GM12878 (cell line): ENCODE measurements around the gene FAM200B. TPM values are rescaled to one million over a fixed set of nuclear protein-coding genes. Genes with fewer than 3 reads are reported as not detected.

Source experiments
- CBX3 ChIP-seq: fragments of 200-600 bp; sonication (generic); IDR thresholded peaks from 2 replicates; pipeline ENCODE4 v1.6.1; 2016; ENCODE audit warnings: low read depth, borderline replicate concordance
- CHD2 ChIP-seq: IDR thresholded peaks from 2 replicates; pipeline ENCODE4 v1.6.1; 2011; ENCODE audit warnings: low read depth, low read length, improper control_type of control experiment, borderline replicate concordance
- CHD4 ChIP-seq: fragments of 200-600 bp; sonication (generic); IDR thresholded peaks from 2 replicates; pipeline ENCODE4 v1.6.1; 2016; ENCODE audit warnings: mild to moderate bottlenecking
- CREB1 ChIP-seq: IDR thresholded peaks from 2 replicates; pipeline ENCODE4 v1.6.1; 2012; ENCODE audit warnings: low read depth, mild to moderate bottlenecking, inconsistent platforms
- DPF2 ChIP-seq: fragments of 450-650 bp; IDR thresholded peaks from 2 replicates; pipeline ENCODE4 v1.6.1; 2017; ENCODE audit warnings: mild to moderate bottlenecking
- GABPA ChIP-seq: IDR thresholded peaks from 2 replicates; pipeline ENCODE4 v1.6.1; 2014; ENCODE audit warnings: antibody characterized with exemption, low read depth, mild to moderate bottlenecking, inconsistent platforms
- HDAC2 ChIP-seq: fragments of 200-600 bp; sonication (generic); IDR thresholded peaks from 2 replicates; pipeline ENCODE4 v1.6.1; 2017
- HDGF ChIP-seq: fragments of 450-650 bp; IDR thresholded peaks from 2 replicates; pipeline ENCODE4 v1.6.1; 2016; ENCODE audit warnings: antibody characterized with exemption
- KLF5 ChIP-seq: fragments of 450-650 bp; IDR thresholded peaks from 2 replicates; pipeline ENCODE4 v1.6.1; 2014; ENCODE audit warnings: mild to moderate bottlenecking; ENCODE audit not compliant: partially characterized antibody
- MEF2A ChIP-seq: IDR thresholded peaks from 2 replicates; pipeline ENCODE4 v1.6.1; 2011; ENCODE audit warnings: low read depth, mild to moderate bottlenecking, low read length, moderate library complexity; ENCODE audit not compliant: insufficient read depth
- MXI1 ChIP-seq: fragments of 150-350 bp; IDR thresholded peaks from 2 replicates; pipeline ENCODE4 v1.6.1; 2011; ENCODE audit warnings: low read depth, mild to moderate bottlenecking, inconsistent platforms, low read length, improper control_type of control experiment
- MYC ChIP-seq: IDR thresholded peaks from 2 replicates; pipeline ENCODE4 v1.6.1; 2011; ENCODE audit warnings: mild to moderate bottlenecking, low read length, moderate library complexity, inconsistent platforms; ENCODE audit not compliant: insufficient read depth, insufficient replicate concordance, insufficient read length, severe bottlenecking
- NFXL1 ChIP-seq: fragments of 450-650 bp; IDR thresholded peaks from 2 replicates; pipeline ENCODE4 v1.6.1; 2017; ENCODE audit warnings: antibody characterized with exemption, mild to moderate bottlenecking, borderline replicate concordance
- PAX5 ChIP-seq: IDR thresholded peaks from 2 replicates; pipeline ENCODE4 v1.6.1; 2011; ENCODE audit warnings: low read depth, low read length, borderline replicate concordance
- PAX8 ChIP-seq: fragments of 450-650 bp; IDR thresholded peaks from 2 replicates; pipeline ENCODE4 v1.6.1; 2017; ENCODE audit warnings: mild to moderate bottlenecking, moderate library complexity
- POLR2AphosphoS2 ChIP-seq: IDR thresholded peaks from 2 replicates; pipeline ENCODE4 v1.6.1; 2011; ENCODE audit warnings: low read depth, mild to moderate bottlenecking, low read length, improper control_type of control experiment, moderate library complexity
- POU2F2 ChIP-seq: IDR thresholded peaks from 3 replicates; pipeline ENCODE4 v1.6.1; 2011; ENCODE audit warnings: low read depth, mild to moderate bottlenecking, low read length, borderline replicate concordance
- RAD51 ChIP-seq: fragments of 450-650 bp; IDR thresholded peaks from 2 replicates; pipeline ENCODE4 v1.6.1; 2016; ENCODE audit warnings: moderate library complexity, mild to moderate bottlenecking, inconsistent platforms
- SIN3A ChIP-seq: IDR thresholded peaks from 2 replicates; pipeline ENCODE4 v1.6.1; 2012; ENCODE audit warnings: low read depth, low read length, improper control_type of control experiment
- SP1 ChIP-seq: IDR thresholded peaks from one replicate; pipeline ENCODE4 v1.6.1; 2011; ENCODE audit warnings: low read depth, low read length
- SREBF1 ChIP-seq: IDR thresholded peaks from 2 replicates; pipeline ENCODE4 v1.6.1; 2012; ENCODE audit warnings: mild to moderate bottlenecking, low read length
- SUPT20H ChIP-seq: IDR thresholded peaks from 2 replicates; pipeline ENCODE4 v1.6.1; 2011; ENCODE audit warnings: low read depth, mild to moderate bottlenecking, low read length, moderate library complexity, borderline replicate concordance; ENCODE audit not compliant: control insufficient read depth
- polyA plus RNA-seq, 11 experiments: library from polyadenylated mRNA; depleted of rRNA in 4 of 11; unstranded in 6 of 11; stranded (reverse) in 5 of 11; fragments of >200 nt; fragmentation: Nextera tagmentation in 4 of 11; fragmentation: Illumina TruSeq in 1 of 11; extraction: Ambion mirVana in 4 of 11; extraction: Trizol in 1 of 11; gene quantifications; 1 replicate in 1 of 11; 2 replicates in 10 of 11; pipeline versions ENCODE4 v1.2.1 to v1.2.3, GENCODE V29; 2011 to 2016; ENCODE audit warnings: inconsistent platforms in 2 of 11, missing spikeins in 2 of 11, low read depth in 1 of 11
- total RNA-seq, 4 experiments: library from RNA; depleted of rRNA in 3 of 4; stranded (reverse); fragments of >200 nt in 3 of 4; fragmentation: Illumina TruSeq in 1 of 4; extraction: Trizol in 1 of 4; gene quantifications; 2 replicates each; pipeline versions ENCODE4 v1.2.1 to v1.2.3, GENCODE V29; 2013 to 2021
- TF ChIP-seq, protein P1 (sequence below): fragments of 450-650 bp; IDR thresholded peaks from 2 replicates; pipeline ENCODE4 v1.6.1; 2016; ENCODE audit warnings: mild to moderate bottlenecking, moderate library complexity, borderline replicate concordance
- TF ChIP-seq, protein P2 (sequence below): fragments of 450-650 bp; IDR thresholded peaks from 2 replicates; pipeline ENCODE4 v1.6.1; 2014; ENCODE audit warnings: mild to moderate bottlenecking
- TF ChIP-seq, protein P3 (sequence below), 3 experiments: IDR thresholded peaks in 2 of 3; conservative IDR thresholded peaks in 1 of 3; 2 replicates each; pipeline ENCODE4 v1.5.1; 2011; ENCODE audit warnings: low read depth in 3 of 3, low read length in 3 of 3, mild to moderate bottlenecking in 3 of 3, control low read depth in 2 of 3, moderate library complexity in 2 of 3, inconsistent platforms in 1 of 3, mixed read lengths in 1 of 3; ENCODE audit not compliant: control insufficient read depth in 2 of 3, insufficient read depth in 1 of 3; ENCODE audit errors: extremely low read depth in 1 of 3

FAM200B gene
- total and polyA plus RNA-seq, 10 of the 15 experiments (the other 5 are each of a cell fraction or from before 2014, with no cell fraction given): 13.8 to 48.5 (median 25.5) TPM

DNA sequence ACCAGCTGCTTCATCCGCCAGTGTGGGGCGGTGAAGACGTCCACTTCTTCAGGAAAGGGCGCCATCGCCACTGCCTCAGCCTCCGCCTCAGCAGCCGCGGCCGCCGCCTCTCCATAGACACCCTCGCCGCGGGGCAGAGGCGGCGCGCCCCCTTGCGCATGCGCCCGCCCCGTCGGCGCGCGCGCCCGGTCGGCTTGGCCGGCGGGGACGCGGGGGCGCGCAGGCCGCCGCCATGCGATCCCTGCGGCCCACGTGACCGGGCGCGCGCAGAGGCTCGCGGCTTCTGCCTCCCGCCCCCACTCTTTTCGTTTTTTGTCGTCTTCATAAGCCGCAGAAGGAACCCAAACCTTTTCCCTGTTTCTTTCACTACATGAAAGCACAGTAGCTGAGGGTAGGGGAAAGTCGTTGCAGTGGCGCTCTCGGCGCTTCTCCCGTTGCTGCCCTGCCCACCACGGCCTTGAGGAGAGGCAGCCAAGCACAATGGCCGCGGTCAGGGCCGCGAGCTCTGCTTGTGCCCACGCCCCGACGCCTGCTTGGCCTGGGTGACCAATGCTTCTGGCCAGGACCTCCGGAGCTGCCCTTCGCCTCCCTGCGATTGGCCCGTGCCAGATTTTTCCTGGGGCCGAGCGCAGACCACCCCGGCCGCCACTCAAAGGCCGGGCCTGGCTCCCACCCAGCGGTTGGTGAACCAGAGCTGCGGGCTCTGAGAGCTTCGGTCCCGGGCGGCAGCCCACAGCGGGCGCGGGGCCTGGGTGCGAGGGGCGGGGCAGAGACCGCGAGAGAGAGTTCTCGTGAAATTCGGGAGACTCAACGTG, 26.2 kb upstream of the FAM200B start, which contains the start of gene FBXL5 (continued):
- TF ChIP-seq PAX5: no peak
- TF ChIP-seq RAD51: peak; percentile 86
- no peak for TF ChIP-seq MXI1
- no peak for TF ChIP-seq MEF2A
- TF ChIP-seq PAX8: no peak
- TF ChIP-seq GABPA: no peak
- 0 out of 2 replicates have a peak, but pooled peaks have one; percentile 46 for TF ChIP-seq POLR2AphosphoS2
- 0 out of 2 replicates have a peak, but pooled peaks have one; percentile 22 for TF ChIP-seq CREB1
- peak; percentile 25; the same call in 1 of the 2 replicates for TF ChIP-seq DPF2
- TF ChIP-seq SUPT20H: no peak
- 0 out of 2 replicates have a peak, but pooled peaks have one; percentile 42 for TF ChIP-seq HDGF
- TF ChIP-seq HDAC2: no peak
- TF ChIP-seq, protein P1, sequence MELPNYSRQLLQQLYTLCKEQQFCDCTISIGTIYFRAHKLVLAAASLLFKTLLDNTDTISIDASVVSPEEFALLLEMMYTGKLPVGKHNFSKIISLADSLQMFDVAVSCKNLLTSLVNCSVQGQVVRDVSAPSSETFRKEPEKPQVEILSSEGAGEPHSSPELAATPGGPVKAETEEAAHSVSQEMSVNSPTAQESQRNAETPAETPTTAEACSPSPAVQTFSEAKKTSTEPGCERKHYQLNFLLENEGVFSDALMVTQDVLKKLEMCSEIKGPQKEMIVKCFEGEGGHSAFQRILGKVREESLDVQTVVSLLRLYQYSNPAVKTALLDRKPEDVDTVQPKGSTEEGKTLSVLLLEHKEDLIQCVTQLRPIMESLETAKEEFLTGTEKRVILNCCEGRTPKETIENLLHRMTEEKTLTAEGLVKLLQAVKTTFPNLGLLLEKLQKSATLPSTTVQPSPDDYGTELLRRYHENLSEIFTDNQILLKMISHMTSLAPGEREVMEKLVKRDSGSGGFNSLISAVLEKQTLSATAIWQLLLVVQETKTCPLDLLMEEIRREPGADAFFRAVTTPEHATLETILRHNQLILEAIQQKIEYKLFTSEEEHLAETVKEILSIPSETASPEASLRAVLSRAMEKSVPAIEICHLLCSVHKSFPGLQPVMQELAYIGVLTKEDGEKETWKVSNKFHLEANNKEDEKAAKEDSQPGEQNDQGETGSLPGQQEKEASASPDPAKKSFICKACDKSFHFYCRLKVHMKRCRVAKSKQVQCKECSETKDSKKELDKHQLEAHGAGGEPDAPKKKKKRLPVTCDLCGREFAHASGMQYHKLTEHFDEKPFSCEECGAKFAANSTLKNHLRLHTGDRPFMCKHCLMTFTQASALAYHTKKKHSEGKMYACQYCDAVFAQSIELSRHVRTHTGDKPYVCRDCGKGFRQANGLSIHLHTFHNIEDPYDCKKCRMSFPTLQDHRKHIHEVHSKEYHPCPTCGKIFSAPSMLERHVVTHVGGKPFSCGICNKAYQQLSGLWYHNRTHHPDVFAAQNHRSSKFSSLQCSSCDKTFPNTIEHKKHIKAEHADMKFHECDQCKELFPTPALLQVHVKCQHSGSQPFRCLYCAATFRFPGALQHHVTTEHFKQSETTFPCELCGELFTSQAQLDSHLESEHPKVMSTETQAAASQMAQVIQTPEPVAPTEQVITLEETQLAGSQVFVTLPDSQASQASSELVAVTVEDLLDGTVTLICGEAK: 0 out of 2 replicates have a peak, but pooled peaks have one; percentile 47
- no peak for TF ChIP-seq SREBF1
- TF ChIP-seq, protein P2, sequence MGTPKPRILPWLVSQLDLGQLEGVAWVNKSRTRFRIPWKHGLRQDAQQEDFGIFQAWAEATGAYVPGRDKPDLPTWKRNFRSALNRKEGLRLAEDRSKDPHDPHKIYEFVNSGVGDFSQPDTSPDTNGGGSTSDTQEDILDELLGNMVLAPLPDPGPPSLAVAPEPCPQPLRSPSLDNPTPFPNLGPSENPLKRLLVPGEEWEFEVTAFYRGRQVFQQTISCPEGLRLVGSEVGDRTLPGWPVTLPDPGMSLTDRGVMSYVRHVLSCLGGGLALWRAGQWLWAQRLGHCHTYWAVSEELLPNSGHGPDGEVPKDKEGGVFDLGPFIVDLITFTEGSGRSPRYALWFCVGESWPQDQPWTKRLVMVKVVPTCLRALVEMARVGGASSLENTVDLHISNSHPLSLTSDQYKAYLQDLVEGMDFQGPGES: no peak
- no peak for TF ChIP-seq CHD4
- TF ChIP-seq POU2F2: peak; percentile 27; the same call in 1 of the 3 replicates
- TF ChIP-seq KLF5: peak; percentile 50
- TF ChIP-seq SIN3A: peak; percentile 58; the same call in 1 of the 2 replicates
- no peak for TF ChIP-seq SP1
- peak; percentile 19 for TF ChIP-seq MYC
- TF ChIP-seq, protein P3, sequence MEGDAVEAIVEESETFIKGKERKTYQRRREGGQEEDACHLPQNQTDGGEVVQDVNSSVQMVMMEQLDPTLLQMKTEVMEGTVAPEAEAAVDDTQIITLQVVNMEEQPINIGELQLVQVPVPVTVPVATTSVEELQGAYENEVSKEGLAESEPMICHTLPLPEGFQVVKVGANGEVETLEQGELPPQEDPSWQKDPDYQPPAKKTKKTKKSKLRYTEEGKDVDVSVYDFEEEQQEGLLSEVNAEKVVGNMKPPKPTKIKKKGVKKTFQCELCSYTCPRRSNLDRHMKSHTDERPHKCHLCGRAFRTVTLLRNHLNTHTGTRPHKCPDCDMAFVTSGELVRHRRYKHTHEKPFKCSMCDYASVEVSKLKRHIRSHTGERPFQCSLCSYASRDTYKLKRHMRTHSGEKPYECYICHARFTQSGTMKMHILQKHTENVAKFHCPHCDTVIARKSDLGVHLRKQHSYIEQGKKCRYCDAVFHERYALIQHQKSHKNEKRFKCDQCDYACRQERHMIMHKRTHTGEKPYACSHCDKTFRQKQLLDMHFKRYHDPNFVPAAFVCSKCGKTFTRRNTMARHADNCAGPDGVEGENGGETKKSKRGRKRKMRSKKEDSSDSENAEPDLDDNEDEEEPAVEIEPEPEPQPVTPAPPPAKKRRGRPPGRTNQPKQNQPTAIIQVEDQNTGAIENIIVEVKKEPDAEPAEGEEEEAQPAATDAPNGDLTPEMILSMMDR (IDR thresholded peaks at IDR 0.05 in 2 of 3, conservative IDR thresholded peaks at IDR 0.05 in 1 of 3; ENCODE audit: control insufficient read depth in 2 of 3, extremely low read depth in 1 of 3, insufficient read depth in 1 of 3, low read depth in 3 of 3, low read length in 3 of 3): no peak
- no peak for TF ChIP-seq NFXL1
- no peak for TF ChIP-seq CHD2
- no peak for TF ChIP-seq CBX3
